H1 (cell line): ENCODE results near the gene SLC1A7. TPM values are rescaled to one million over a fixed set of nuclear protein-coding genes. Genes with fewer than 3 reads are reported as not detected.

Source experiments
- GABPA ChIP-seq: IDR thresholded peaks from 2 replicates; pipeline ENCODE4 v1.6.1; 2011; ENCODE audit warnings: mild to moderate bottlenecking, low read length, moderate library complexity, borderline replicate concordance; ENCODE audit not compliant: insufficient read depth
- KDM4A ChIP-seq: IDR thresholded peaks from one replicate; pipeline ENCODE4 v1.7.1; 2012; ENCODE audit warnings: low read depth, mild to moderate bottlenecking, moderate library complexity, low read length, inconsistent platforms; ENCODE audit not compliant: severe bottlenecking
- polyA plus RNA-seq, 7 experiments: library from polyadenylated mRNA; depleted of rRNA in 3 of 7; stranded (reverse) in 5 of 7; unstranded in 2 of 7; fragments of >200 nt in 5 of 7; fragments of 200-250 nt in 2 of 7; gene quantifications; 1 replicate in 5 of 7; 2 replicates in 1 of 7; 4 replicates in 1 of 7; pipeline versions ENCODE4 v1.2.1 to v1.2.3, GENCODE V29; 2011 to 2013; ENCODE audit warnings: missing spikeins in 2 of 7, mixed read lengths in 2 of 7
- total RNA-seq: library from RNA; stranded (reverse); fragmentation: NEBNext Ultra II Directional; extraction: Animal tissue kit (Norgen Biotek cat#: 25700); gene quantifications from 2 replicates; pipeline ENCODE4 v1.2.1, GENCODE V29; 2021

SLC1A7 gene
- total and polyA plus RNA-seq, 2 of the 8 experiments (the other 6 are each of a cell fraction or from before 2014, with no cell fraction given), result not detected

DNA sequence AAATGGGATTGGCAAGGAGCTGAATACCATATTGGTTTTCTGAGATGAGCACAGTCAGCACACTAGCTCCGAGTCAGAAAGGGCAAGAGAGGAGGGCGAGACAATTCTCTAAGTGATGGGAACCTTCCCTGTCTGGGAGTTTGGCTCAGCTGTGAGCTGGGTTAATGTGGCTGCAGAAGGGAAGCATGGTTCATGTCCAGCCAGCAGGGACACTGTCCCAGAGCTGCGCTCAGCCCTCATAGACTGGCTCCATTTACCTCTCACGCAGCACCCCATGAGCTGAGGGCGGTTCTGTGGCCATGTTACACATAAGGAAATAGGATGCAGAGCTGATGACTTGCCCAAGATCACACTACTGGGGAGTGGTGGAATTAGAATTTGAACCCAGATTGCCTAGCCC, 38.5 kb upstream of the SLC1A7 start (continued):
- TF ChIP-seq GABPA (no peak), KDM4A (no peak)
